Endothelial cell of hepatic sinusoid (primary cell): Measurements from ENCODE around the gene GLRA2.

Experiments used
- in situ Hi-C: cut with HindIII; loops from 2 replicates; pipeline ENCODE4 v1.10.0; 2017; ENCODE audit warnings: low sequenced_read_pairs

GLRA2 gene

GRCh38 chrX:14529290-14529989, at the start of gene GLRA2:
Gene GLRA2 (plus strand): TSS chrX:14529536. CDS start chrX:14530058, 522 bp downstream.
- in situ Hi-C loops = no loop called here

DNA sequence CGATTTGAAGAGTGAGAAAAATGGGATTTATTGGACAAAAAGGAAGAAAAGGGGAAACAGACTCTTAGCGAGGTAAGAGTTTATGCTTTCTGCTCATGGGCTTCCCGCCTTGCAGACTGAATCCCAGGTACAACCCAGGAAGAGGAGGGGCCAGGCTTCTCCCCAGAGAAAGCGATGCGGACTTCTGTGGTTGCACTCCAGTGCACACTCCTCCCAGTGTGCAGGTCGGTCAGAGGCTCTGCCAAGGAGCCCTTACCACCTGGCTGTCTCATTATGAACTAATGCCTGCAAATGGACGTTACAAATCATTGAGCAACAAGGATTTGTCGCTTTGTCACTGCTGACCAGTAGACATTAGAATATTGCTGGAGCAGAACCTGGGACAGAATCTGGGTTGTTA, 39.9 kb upstream of the GLRA2 start:
- in situ Hi-C loops = no loop called here

DNA sequence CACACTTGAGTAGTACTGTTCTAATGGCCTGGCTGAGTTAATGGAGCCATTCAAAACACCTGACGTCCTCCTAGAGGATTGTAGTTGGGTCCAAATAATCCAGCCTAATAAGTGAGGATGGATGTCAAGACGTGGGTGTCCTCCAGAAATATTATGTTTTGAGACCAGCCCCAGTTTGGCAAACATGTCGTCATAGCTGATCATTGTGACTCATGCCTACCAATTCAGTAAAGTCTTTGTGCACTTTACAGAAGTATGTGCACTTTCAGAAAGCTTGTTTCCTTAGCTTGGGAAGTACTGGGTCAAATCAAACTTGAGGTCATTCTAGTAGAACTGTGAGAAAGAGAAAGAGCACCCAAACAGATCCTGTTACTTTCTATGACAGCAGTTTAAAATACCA, 37.6 kb upstream of the GLRA2 start:
- in situ Hi-C loops = no loop called here

- in situ Hi-C loops = no loop called here
Observed at GRCh38 chrX:14496674-14497073, 32.7 kb upstream of the GLRA2 start.

DNA sequence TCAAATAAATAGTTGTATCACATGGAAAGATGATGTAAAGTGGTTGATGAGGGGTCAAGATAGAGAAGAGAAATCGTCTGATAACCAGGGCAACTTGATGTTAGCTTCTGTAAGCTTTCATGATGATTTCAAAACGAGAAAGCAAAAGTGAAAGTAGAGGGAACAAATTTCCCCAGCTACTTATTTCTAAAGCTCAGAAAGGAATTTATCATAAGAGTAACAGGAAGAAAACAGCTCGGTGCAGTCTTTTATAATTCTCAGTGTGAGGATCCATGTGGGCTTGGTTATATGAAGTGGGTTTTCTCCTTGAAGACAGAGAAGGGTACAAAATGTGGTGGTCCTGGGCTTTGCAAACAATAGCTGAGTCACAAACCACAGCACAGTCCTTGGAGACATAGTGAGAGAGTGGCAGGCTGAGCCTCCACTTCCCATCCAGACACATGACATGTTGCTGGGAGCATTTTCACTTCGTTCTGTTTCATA, 32.1 kb upstream of the GLRA2 start:
- in situ Hi-C loops = no loop called here

GRCh38 chrX:14501327-14501726, 28.0 kb upstream of the GLRA2 start:
- in situ Hi-C loops = no loop called here

GRCh38 chrX:14504960-14505538, 24.3 kb upstream of the GLRA2 start:
- in situ Hi-C loops = no loop called here

DNA sequence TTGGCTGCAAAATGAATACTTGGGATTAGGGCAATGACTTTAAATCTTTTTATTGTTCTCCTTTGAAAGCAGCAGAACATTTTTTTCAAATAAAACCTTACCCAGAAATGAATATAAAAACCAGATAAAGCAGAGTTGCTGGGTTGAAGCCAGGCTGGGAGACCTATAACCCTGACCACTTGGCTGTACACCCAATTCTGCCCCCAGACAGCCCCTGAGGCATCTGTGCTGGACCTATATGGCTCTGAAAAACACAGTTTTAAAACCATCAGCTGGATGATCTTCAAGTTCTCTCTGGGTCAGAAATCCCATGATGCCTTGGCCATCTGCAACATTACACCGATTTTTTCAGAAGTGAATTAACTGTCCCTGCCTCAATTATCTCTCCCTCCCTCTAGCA, 23.7 kb upstream of the GLRA2 start:
- in situ Hi-C loops = no loop called here

DNA sequence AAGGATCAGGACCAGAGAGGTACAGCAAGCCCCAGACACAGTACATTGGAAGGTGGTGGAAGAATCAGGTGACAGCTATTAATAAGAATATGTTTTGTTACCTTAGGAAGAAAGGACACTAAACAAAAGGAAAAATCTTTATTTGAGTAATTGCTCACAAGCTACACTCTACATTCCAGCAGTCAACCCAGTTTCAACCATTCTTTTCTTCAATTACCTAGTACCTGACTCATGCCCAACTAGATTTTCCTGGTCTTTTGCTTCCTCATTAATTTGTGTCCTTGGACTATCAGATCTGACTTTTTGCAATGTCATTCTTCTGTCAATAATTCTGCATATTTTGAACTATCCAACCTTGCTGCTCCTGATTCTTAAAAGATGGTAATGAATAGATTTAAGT, 22.5 kb upstream of the GLRA2 start:
- in situ Hi-C loops = no loop called here

DNA sequence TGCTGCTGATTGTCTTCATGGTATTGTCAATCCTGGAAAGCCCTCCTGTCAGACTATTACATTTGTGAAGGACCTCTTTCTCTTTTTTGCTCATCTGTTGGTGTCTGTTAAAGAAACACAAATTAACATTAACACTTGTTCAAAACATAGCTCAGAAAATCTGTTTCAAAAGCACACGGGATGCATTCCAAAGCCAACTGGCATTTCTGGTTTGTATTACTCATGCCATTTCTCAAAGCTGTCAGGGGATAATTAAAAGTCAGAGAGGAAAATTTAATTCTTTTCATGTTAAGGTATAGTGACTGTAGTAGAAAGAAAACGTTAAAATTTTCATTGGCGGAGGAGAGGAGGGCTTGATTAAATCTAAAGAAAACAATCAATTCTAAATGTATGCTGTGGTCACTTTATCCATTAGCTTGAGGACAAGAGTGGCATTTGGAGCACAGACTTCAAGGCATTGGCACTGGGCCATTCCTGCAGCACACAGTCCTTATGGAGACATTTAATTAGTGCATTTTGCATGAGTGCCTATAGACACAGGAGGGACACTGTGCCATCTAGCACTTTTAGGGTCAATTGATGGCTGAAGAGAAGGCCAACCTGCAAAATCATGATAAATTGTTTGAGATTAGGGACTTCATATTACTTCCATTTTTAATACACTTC, 21.2 kb upstream of the GLRA2 start:
- in situ Hi-C loops = no loop called here

DNA sequence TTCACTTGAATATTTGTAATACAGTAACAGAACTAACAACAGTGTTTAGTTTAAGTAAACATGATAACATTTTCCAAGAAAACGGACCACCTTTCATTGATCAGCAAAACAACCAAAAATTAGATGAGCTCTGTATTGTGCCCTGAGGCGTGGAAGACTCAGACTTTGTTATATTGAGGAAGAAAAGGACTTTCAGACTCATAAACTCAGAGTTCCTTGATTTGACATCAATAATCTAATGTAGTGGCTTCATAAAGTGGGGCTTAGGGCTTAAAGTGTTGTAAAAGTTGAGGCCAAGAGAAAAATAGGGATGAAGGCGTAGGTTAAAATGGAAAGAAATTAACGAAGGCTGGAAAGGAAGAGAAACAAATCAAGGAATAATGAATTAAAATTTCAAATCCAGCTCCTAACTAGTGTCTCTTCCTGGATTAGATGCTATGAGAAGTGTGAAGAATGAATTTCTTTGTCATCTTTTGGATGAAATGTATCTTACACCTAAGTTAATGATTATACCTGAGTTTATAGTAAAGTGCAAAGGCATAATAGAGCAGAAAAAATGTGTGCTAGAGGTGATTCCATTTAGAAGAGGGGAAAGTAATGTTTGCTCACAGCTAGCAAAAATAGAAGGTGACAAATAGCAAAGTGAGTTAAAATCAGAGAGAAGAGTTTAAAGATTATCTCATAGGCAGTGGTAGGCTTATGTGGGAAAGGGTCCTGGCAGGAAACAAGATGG, 19.8 kb upstream of the GLRA2 start:
- in situ Hi-C loops = no loop called here

DNA sequence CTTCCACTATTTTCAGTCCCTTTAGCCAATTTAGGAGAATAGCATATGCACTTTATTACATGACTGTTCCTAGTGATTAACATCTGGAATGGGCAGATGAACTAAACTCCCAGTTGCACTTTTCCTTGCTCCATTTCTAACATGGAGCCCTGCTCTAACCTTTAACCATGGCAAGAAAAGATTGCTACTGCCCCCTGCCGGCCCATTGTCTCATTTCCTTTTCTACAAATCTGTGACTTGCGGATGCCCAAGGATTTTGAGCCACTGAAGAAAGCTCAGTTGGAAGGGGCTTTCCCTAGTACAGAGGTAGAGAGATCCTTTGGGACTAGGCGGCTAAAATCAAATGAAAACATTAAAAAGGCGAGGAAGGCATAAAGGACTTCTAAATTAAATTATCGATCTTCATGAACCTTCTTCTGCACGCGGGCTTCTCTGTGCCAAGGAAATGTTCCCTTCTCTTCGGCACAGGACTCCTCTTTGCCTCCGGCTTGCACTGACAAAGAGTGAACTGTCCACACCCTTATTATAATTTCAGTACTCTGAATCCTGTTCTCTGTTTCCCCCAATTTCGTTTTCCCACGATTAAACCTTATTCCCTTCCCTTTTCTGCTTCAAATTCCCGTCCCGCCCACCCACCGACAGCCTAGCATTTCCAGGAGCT, 577 bp upstream of the GLRA2 start:
- in situ Hi-C loops = no loop called here

GRCh38 chrX:14533867-14534266, 4.5 kb downstream of the GLRA2 start:
- in situ Hi-C loops = no loop called here

DNA sequence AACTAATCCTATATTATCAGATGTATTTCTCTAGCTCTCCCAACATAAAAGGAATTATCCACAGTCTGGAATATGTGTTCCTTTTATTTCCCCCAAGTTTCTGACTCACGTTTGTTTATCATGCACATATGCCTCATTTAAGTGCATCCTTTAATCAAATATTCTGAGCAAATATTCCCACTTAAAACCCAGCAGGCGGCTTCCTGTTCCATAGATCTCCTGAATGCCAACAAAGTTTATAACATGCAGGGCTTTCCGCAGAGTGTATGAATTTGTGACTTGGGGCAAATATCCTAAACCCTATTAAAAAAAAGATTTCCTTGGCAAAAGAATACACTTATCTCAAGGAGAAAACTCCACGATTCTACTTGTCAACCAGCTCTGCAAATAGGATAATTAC, 16.9 kb downstream of the GLRA2 start:
- in situ Hi-C loops = no loop called here

DNA sequence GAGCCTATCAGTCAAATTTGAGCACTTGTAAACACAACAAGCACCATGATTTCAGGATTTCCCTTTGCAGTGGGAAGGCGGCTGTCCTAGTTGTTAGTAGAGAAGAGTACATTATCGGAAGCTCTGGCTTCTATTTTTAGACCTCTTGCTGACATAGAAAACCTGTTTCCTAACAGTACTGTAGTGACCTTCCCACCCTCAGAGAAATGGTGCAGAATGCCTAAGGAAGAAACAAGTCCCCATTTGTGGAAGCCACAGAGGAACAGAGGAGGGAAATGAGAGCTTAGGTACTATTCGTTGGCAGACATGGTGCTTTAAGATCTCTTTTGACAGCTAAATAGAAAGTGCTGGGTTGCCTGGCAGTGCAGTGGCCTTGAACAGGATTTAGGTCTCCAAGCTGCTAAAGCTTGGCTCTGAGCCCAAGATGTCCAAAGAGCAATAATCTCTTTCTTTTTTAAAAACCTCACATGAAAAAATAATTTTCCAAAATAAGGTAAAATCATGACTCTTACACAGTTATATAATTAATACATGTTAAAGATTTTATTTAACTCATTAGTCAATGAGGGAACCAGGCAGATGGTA, 24.9 kb downstream of the GLRA2 start:
- in situ Hi-C loops = no loop called here

DNA sequence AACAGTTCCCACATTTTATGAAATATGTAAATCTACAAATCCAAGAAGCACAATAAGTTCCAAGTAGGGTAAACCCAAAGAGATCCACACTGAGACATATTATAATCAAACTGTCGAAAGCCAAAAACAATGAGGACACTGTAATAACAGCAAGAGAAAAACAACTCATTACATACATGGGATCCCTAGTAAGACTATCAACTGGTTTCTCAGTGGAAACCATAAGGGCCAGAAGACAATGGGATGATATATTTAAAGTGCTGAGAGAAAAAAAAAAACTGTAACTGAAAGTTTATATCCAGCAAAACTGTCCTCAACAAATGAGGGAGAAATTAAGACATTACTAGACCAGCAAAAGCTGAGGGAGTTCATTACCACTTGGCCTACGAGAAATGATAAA, 34.7 kb downstream of the GLRA2 start:
- in situ Hi-C loops = no loop called here

DNA sequence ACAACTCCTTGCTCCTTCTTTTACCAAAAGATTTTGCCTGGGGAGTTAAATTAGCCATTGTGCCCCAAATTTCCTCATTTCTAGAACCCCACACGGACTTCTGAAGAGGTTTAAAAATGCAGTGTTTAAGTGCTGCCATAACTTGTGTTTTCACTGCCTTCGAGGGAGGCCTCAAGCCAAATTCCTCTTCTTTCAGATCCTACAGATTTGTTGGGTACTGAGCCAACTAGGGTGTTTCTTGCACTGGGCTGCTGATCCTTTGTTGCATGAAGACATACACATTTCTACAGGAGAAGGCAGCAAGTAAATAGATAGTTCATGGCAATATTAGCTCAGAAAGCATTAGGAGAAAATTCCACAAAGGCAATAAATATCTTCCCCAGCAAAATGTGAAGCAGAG, 43.8 kb downstream of the GLRA2 start:
- in situ Hi-C loops = no loop called here

DNA sequence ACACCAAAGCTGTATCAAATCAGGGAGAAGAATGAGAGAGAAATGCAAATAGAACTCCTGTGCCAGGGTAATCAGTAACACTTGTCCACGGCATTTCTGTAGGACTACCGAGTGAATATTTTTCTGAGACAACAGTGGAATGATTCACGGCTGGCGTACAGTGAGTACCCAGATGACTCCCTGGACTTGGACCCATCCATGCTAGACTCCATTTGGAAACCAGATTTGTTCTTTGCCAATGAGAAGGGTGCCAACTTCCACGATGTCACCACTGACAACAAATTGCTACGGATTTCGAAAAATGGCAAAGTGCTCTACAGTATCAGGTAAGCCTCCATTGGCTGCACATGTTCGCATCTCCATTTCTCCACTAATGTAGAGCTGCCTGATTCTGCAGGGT, 51.7 kb downstream of the GLRA2 start:
- in situ Hi-C loops = no loop called here

DNA sequence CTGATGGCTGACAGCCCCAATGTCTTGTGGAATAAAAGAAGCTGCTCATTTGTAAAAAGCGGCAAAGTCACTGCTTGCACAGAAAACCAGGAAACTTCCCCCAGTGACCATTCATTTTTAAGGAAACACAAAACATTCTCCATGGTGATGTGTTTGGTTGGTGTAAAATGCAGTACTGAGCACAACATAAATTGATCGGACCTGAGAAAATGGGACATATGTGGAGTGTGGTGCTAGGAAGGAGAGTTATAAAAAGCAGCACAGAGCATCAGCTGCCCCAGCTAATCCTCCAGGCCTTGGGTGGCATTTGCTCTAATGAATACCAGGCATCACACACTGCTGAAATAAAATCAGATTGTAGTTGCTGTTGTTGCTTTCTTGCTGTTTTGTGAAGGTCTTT, 55.2 kb downstream of the GLRA2 start:
- in situ Hi-C loops = no loop called here

DNA sequence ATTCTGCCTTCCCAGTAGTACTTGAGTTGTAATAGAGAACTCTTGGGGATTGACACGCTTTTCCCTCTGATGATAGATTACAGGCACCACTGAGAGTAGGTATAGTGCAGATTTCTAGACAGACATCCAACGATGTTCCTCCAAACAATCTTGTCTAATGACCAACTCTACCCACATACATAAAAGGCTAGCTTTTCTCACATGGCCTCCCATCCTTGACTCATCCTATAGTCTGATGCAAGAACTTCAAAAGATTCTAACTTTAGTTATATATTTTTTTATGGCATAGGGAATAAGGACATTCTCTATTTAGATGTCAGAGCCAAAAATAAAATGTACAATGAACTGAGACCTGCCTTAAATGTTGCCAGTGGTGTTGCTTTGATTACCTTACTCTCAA, 60.9 kb downstream of the GLRA2 start:
- in situ Hi-C loops = no loop called here
